WTC11 (cell line): ENCODE data around the gene INO80E. TPM values are rescaled to one million over a fixed set of nuclear protein-coding genes. Genes with fewer than 3 reads are reported as not detected.

ENCODE experiments used
- ATAC-seq: fragments of 200-7000 bp; cut with Tn5 transposase; 2 replicates; pipeline ENCODE4 v1.10.0; 2021; ENCODE audit warnings: mild to moderate bottlenecking, moderate library complexity
- CTCF ChIA-PET: fragments of 300-600 bp; sonication (Branson Sonifier 250); formaldehyde crosslinking; loops from one replicate; lab custom pipeline; 2021; ENCODE audit warnings: antibody characterized with exemption; lab: Charles Lee
- POLR2A ChIA-PET: fragments of 350-600 bp; sonication (Branson Sonifier 250); formaldehyde crosslinking; loops from one replicate; lab custom pipeline; 2021; ENCODE audit warnings: antibody characterized with exemption; lab: Charles Lee
- DNase-seq: peaks from one replicate; pipeline ENCODE4 v3.0.0; 2021; ENCODE audit warnings: low spot score
- H3K27ac Mint-ChIP-seq: 2 replicates; pipeline ENCODE4 v1.8.0; 2021; ENCODE audit warnings: mixed read lengths
- H3K27me3 Mint-ChIP-seq: 2 replicates; pipeline ENCODE4 v1.8.0; 2021; ENCODE audit warnings: low read depth, mild to moderate bottlenecking, moderate library complexity, mixed read lengths
- H3K36me3 Mint-ChIP-seq: 2 replicates; pipeline ENCODE4 v1.8.0; 2021; ENCODE audit warnings: mixed read lengths
- H3K4me1 Mint-ChIP-seq: 2 replicates; pipeline ENCODE4 v1.8.0; 2022; ENCODE audit warnings: mixed read lengths
- H3K4me3 Mint-ChIP-seq: 2 replicates; pipeline ENCODE4 v1.8.0; 2021; ENCODE audit warnings: mild to moderate bottlenecking, moderate library complexity, mixed read lengths
- H3K9me3 Mint-ChIP-seq: 2 replicates; pipeline ENCODE4 v1.8.0; 2021; ENCODE audit warnings: mixed read lengths
- EMX1 ChIP-seq: fragments of 250-450 bp; sonication (Bioruptor Pico); IDR thresholded peaks from 2 replicates; pipeline ENCODE4 v1.8.0; 2021; ENCODE audit warnings: mild to moderate bottlenecking
- FOXJ3 ChIP-seq: sonication (generic); formaldehyde crosslinking; IDR thresholded peaks from 2 replicates; pipeline ENCODE4 v1.9.0; 2021; ENCODE audit warnings: missing genetic modification reagents, mild to moderate bottlenecking, borderline replicate concordance
- FOXK1 ChIP-seq: sonication (generic); formaldehyde crosslinking; IDR thresholded peaks from 2 replicates; pipeline ENCODE4 v1.8.0; 2022; ENCODE audit warnings: mild to moderate bottlenecking, moderate library complexity, missing genetic modification reagents
- FOXP1 ChIP-seq: sonication (generic); formaldehyde crosslinking; IDR thresholded peaks from 2 replicates; pipeline ENCODE4 v1.8.0; 2022; ENCODE audit warnings: missing genetic modification reagents, mild to moderate bottlenecking, moderate library complexity, borderline replicate concordance
- GTF2I ChIP-seq: fragments of 250-450 bp; sonication (Bioruptor Pico); conservative IDR thresholded peaks from 2 replicates; pipeline ENCODE4 v1.4.0; 2021; ENCODE audit warnings: mild to moderate bottlenecking
- JUN ChIP-seq: sonication (generic); formaldehyde crosslinking; IDR thresholded peaks from 2 replicates; pipeline ENCODE4 v1.8.0; 2023; ENCODE audit warnings: mild to moderate bottlenecking, missing genetic modification reagents
- NFATC4 ChIP-seq: fragments of 250-450 bp; sonication (Bioruptor Pico); IDR thresholded peaks from 2 replicates; pipeline ENCODE4 v1.9.0; 2021; ENCODE audit warnings: mild to moderate bottlenecking
- SMAD4 ChIP-seq: sonication (generic); formaldehyde crosslinking; IDR thresholded peaks from 2 replicates; pipeline ENCODE4 v1.8.0; 2022; ENCODE audit warnings: mild to moderate bottlenecking, missing genetic modification reagents
- ZNF423 ChIP-seq: fragments of 250-450 bp; sonication (Bioruptor Pico); IDR thresholded peaks from 2 replicates; pipeline ENCODE4 v2.1.2; 2022; ENCODE audit warnings: mild to moderate bottlenecking, moderate library complexity
- ZNF671 ChIP-seq: fragments of 250-450 bp; sonication (Bioruptor Pico); IDR thresholded peaks from 2 replicates; pipeline ENCODE4 v1.8.0; 2021; ENCODE audit warnings: mild to moderate bottlenecking
- total RNA-seq: library from RNA; stranded (reverse); gene quantifications from 3 replicates; pipeline ENCODE4 v1.2.3, GENCODE V29; 2021
- TF ChIP-seq, protein P1 (sequence below): sonication (generic); formaldehyde crosslinking; IDR thresholded peaks from 2 replicates; pipeline ENCODE4 v1.8.0; 2022; ENCODE audit warnings: mild to moderate bottlenecking, missing genetic modification reagents
- TF ChIP-seq, protein P2 (sequence below): fragments of 250-450 bp; sonication (Bioruptor Pico); IDR thresholded peaks from 2 replicates; pipeline ENCODE4 v1.9.0; 2021; ENCODE audit warnings: mild to moderate bottlenecking, borderline replicate concordance
- TF ChIP-seq, protein P3 (sequence below): sonication (generic); formaldehyde crosslinking; IDR thresholded peaks from 2 replicates; pipeline ENCODE4 v1.8.1; 2022; ENCODE audit warnings: low read depth, missing genetic modification reagents, borderline replicate concordance
- TF ChIP-seq, protein P4 (sequence below): fragments of 250-450 bp; sonication (Bioruptor Pico); IDR thresholded peaks from 2 replicates; pipeline ENCODE4 v1.9.0; 2021; ENCODE audit warnings: mild to moderate bottlenecking
- TF ChIP-seq, protein P5 (sequence below): fragments of 250-450 bp; sonication (Bioruptor Pico); IDR thresholded peaks from 2 replicates; pipeline ENCODE4 v2.1.2; 2022; ENCODE audit warnings: mild to moderate bottlenecking, moderate library complexity
- TF ChIP-seq, protein P6 (sequence below): sonication (generic); formaldehyde crosslinking; IDR thresholded peaks from 2 replicates; pipeline ENCODE4 v1.8.1; 2023; ENCODE audit warnings: mild to moderate bottlenecking, missing genetic modification reagents, moderate library complexity
- TF ChIP-seq, protein P7 (sequence below): sonication (generic); formaldehyde crosslinking; IDR thresholded peaks from 2 replicates; pipeline ENCODE4 v1.8.1; 2022; ENCODE audit warnings: mild to moderate bottlenecking, missing genetic modification reagents, moderate library complexity, borderline replicate concordance

INO80E gene
- total RNA-seq, 1 experiment from 2014 or later: 101 TPM

DNA sequence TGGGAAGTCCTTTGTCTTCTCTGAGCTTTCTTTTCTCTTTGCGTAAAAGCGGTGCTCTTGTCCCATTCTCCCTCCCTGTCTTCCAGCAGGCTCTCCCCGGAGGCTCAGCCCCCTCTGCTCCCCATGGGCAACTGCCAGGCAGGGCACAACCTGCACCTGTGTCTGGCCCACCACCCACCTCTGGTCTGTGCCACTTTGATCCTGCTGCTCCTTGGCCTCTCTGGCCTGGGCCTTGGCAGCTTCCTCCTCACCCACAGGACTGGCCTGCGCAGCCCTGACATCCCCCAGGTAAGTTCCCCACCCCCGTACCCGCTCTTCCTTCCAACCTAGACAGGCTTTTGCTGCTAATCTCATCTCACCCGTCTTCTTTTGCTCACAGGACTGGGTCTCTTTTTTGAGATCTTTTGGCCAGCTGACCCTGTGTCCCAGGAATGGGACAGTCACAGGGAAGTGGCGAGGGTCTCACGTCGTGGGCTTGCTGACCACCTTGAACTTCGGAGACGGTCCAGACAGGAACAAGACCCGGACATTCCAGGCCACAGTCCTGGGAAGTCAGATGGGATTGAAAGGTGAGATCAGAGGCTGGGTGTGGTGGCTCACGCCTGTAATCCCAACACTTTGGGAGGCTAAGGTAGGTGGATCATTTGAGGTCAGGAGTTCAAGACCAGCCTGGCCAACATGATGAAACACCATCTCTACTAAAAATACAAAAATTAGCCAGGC lies 32.9 kb upstream of the INO80E start:
- ATAC-seq: no peak
- peaks cover 6% of the 10 kb centered on the region for H3K36me3 Mint-ChIP-seq
- ChIA-PET CTCF (interaction anchor here (0.7 to 2.7 kb wide), 4 partner anchors 9 to 128 kb away, joined by 3 to 25 read pairs (median 12); partner anchors contain the start of genes TAOK2 and TBX6), POLR2A (interaction anchor here (2.5 kb wide), 1 partner anchor 10 kb away, joined by 17 read pairs; no protein-coding TSS in a partner anchor)
- peak overlapping the region; percentile 86 for H3K4me3 Mint-ChIP-seq
- no peak for DNase-seq
- H3K4me1 Mint-ChIP-seq: peaks cover 13% of the 10 kb centered on the region
- H3K27ac Mint-ChIP-seq: no peak overlapping the region; the same call in 1 of the 2 replicates
- no peaks in the 10 kb centered on the region for H3K9me3 Mint-ChIP-seq
- no peak for TF ChIP-seq JUN
- TF ChIP-seq, protein P1, sequence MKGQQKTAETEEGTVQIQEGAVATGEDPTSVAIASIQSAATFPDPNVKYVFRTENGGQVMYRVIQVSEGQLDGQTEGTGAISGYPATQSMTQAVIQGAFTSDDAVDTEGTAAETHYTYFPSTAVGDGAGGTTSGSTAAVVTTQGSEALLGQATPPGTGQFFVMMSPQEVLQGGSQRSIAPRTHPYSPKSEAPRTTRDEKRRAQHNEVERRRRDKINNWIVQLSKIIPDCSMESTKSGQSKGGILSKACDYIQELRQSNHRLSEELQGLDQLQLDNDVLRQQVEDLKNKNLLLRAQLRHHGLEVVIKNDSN (CRISPR knock-in tag): no peak
- TF ChIP-seq, protein P2, sequence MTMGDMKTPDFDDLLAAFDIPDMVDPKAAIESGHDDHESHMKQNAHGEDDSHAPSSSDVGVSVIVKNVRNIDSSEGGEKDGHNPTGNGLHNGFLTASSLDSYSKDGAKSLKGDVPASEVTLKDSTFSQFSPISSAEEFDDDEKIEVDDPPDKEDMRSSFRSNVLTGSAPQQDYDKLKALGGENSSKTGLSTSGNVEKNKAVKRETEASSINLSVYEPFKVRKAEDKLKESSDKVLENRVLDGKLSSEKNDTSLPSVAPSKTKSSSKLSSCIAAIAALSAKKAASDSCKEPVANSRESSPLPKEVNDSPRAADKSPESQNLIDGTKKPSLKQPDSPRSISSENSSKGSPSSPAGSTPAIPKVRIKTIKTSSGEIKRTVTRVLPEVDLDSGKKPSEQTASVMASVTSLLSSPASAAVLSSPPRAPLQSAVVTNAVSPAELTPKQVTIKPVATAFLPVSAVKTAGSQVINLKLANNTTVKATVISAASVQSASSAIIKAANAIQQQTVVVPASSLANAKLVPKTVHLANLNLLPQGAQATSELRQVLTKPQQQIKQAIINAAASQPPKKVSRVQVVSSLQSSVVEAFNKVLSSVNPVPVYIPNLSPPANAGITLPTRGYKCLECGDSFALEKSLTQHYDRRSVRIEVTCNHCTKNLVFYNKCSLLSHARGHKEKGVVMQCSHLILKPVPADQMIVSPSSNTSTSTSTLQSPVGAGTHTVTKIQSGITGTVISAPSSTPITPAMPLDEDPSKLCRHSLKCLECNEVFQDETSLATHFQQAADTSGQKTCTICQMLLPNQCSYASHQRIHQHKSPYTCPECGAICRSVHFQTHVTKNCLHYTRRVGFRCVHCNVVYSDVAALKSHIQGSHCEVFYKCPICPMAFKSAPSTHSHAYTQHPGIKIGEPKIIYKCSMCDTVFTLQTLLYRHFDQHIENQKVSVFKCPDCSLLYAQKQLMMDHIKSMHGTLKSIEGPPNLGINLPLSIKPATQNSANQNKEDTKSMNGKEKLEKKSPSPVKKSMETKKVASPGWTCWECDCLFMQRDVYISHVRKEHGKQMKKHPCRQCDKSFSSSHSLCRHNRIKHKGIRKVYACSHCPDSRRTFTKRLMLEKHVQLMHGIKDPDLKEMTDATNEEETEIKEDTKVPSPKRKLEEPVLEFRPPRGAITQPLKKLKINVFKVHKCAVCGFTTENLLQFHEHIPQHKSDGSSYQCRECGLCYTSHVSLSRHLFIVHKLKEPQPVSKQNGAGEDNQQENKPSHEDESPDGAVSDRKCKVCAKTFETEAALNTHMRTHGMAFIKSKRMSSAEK (CRISPR knock-in tag): no peak
- TF ChIP-seq, all 79 proteins: peak for 0
- H3K27me3 Mint-ChIP-seq: peaks cover 6% of the 10 kb centered on the region

DNA sequence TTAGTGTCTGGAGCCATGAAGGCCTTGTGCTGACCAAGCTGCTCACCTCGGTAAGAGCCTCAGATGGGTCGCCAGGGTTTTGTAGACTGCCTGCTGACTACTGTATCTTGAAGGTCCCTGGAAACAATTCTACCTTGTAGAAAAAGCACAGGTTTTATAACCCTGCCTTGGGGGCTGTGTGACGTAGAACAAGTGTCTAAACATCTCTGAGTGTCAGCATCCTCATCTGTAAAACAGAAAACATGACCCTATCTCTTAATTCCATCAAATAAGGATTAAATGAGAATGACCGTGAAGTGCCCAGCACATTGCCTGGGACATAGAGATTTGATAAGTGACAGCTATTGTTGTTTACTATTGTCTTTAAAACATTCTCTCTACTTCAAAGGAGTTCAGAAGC lies 27.8 kb upstream of the INO80E start:
- peaks cover 15% of the 10 kb centered on the region for H3K9me3 Mint-ChIP-seq
- no peak for DNase-seq
- no peak for TF ChIP-seq ZNF671 (CRISPR knock-in tag)
- TF ChIP-seq FOXJ3 (CRISPR knock-in tag): no peak
- TF ChIP-seq SMAD4: no peak
- TF ChIP-seq, protein P3, sequence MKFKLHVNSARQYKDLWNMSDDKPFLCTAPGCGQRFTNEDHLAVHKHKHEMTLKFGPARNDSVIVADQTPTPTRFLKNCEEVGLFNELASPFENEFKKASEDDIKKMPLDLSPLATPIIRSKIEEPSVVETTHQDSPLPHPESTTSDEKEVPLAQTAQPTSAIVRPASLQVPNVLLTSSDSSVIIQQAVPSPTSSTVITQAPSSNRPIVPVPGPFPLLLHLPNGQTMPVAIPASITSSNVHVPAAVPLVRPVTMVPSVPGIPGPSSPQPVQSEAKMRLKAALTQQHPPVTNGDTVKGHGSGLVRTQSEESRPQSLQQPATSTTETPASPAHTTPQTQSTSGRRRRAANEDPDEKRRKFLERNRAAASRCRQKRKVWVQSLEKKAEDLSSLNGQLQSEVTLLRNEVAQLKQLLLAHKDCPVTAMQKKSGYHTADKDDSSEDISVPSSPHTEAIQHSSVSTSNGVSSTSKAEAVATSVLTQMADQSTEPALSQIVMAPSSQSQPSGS (CRISPR knock-in tag): no peak
- TF ChIP-seq NFATC4: no peak
- no peak for TF ChIP-seq FOXP1 (CRISPR knock-in tag)
- TF ChIP-seq, protein P4, sequence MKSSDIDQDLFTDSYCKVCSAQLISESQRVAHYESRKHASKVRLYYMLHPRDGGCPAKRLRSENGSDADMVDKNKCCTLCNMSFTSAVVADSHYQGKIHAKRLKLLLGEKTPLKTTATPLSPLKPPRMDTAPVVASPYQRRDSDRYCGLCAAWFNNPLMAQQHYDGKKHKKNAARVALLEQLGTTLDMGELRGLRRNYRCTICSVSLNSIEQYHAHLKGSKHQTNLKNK: no peak
- TF ChIP-seq, protein P5, sequence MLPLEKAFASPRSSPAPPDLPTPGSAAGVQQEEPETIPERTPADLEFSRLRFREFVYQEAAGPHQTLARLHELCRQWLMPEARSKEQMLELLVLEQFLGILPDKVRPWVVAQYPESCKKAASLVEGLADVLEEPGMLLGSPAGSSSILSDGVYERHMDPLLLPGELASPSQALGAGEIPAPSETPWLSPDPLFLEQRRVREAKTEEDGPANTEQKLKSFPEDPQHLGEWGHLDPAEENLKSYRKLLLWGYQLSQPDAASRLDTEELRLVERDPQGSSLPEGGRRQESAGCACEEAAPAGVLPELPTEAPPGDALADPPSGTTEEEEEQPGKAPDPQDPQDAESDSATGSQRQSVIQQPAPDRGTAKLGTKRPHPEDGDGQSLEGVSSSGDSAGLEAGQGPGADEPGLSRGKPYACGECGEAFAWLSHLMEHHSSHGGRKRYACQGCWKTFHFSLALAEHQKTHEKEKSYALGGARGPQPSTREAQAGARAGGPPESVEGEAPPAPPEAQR (CRISPR knock-in tag): no peak
- no peak for TF ChIP-seq FOXK1 (CRISPR knock-in tag)
- TF ChIP-seq, protein P1 (CRISPR knock-in tag): no peak
- TF ChIP-seq, protein P6, sequence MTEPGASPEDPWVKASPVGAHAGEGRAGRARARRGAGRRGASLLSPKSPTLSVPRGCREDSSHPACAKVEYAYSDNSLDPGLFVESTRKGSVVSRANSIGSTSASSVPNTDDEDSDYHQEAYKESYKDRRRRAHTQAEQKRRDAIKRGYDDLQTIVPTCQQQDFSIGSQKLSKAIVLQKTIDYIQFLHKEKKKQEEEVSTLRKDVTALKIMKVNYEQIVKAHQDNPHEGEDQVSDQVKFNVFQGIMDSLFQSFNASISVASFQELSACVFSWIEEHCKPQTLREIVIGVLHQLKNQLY (CRISPR knock-in tag): no peak
- TF ChIP-seq EMX1 (CRISPR knock-in tag): no peak
- TF ChIP-seq, protein P2 (CRISPR knock-in tag): no peak
- no peak for TF ChIP-seq GTF2I (CRISPR knock-in tag)
- TF ChIP-seq ZNF423 (CRISPR knock-in tag): no peak
- TF ChIP-seq, protein P7, sequence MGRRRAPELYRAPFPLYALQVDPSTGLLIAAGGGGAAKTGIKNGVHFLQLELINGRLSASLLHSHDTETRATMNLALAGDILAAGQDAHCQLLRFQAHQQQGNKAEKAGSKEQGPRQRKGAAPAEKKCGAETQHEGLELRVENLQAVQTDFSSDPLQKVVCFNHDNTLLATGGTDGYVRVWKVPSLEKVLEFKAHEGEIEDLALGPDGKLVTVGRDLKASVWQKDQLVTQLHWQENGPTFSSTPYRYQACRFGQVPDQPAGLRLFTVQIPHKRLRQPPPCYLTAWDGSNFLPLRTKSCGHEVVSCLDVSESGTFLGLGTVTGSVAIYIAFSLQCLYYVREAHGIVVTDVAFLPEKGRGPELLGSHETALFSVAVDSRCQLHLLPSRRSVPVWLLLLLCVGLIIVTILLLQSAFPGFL (CRISPR knock-in tag): no peak
- TF ChIP-seq, all 79 proteins: peak for 0
- Mint-ChIP-seq H3K4me1 (no peaks in the 10 kb centered on the region; the same call in 1 of the 2 replicates), H3K36me3 (peaks cover 42% of the 10 kb centered on the region), H3K27ac (no peak overlapping the region), H3K27me3 (peaks cover 18% of the 10 kb centered on the region), H3K4me3 (no peak overlapping the region)
- ChIA-PET POLR2A (interaction anchor here (0.6 kb wide), 1 partner anchor 282 kb away, joined by 3 read pairs; no protein-coding TSS in a partner anchor), CTCF (no interaction called here)
- no peak for ATAC-seq
